ENCODE data around the gene POLD4.

POLD4 gene

DNA sequence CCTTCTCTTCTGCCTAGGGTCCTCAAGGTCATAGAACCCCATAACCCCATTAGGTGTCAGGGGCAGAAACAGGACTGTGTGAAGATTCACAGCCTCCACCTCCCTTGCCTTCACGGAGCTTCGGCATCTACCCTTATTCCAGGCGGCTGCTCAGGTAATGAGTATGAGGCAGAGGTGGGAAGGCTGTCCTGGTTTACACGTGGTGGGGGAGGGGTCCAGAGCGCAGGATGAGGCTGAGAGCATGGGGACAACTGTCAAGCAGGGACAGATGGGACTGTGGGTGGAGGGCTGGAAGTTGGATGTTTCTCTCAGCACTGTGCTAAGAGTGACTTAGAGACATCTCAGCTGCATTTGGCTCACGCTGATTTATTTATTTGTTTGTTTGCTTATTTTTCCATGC lies 34.2 kb upstream of the POLD4 start:
- no peak for DNase-seq (ENCODE audit: low spot score)

DNA sequence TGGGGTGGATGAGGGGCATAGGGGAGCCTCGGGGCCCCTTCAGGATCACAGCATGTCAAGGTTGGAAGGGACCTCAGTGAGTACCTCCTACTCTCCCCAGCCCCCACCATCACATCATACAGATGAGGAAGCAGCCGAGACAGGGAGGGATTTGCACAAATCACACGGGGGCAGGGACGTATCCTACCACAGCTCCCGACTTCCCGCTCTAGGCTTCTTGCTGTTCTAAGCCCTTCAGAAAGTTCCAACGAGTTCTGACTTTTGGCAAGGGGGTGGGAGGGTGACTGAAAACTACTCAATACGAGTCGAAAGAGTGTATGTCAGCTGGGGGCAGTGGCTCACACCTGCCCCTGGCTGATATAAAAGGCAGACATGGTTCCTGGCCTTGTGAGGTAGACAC lies 33.7 kb upstream of the POLD4 start:
- no peak for DNase-seq (ENCODE audit: low spot score)

DNA sequence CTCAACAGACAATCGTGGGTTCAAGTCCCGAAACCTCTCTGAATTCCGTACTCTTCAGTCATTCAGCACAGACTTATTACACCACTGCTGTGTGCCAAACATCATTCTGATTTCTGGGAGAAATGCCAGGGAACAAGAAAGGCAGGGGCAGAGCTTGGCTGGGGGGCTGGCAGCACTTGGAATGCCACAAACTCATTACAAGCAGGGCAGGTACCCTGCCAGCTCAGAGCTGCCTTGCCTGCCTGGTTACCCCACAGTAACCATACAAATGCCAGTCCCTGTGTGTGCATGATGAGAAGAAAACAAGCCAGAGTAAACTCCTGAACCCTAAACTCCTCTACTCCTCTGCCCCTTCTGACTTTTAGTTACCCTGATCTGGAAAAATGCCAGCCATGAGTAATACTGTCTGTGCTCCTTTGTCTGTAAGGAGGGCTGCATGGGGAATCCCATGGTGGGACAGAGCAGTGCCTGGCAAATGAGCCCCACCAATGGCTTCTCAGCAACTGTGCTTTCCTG lies 31.6 kb upstream of the POLD4 start:
- no peak for DNase-seq (ENCODE audit: low spot score)

DNA sequence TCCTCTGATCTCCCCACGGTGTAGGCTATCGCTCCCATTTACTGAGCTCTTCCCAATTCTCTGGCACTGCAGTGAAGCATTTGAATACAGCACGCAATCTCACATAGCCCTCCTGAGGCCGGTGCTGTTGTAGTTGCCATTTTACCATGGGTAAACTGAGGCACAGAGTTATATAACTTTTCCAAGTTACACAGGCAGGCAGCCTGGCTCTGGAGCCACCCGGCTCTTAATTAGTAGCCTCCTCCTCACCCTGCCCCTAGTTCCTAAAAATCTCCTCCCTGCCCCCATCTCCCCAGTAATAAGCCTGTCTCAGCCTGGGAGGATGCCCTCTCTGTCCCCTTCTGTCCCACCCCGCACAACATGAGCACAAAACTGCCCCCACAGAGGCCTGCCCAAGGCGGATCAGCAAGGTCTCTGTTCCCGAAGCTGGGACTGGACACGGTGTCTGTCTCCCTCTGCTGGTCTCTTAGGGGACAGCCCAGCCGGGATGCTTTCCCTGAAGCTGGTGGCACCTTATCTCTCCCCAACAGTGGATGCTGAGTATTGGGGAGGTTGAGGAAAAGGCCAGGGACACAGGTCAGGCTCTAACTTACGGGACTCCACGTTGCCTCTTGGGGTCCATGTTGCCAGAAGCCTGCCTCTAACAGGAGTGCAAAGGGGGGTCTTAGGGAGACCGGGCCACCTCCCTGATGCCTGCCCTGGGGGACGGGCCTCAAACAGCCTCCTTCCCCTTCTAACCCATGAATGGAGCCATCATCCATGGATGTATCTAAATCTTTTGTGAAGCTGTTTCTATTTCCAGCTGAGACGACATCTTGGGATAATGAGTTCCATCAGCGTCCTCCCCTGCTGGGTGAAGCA lies 29.2 kb upstream of the POLD4 start:
- peak; percentile 88 for DNase-seq (ENCODE audit: low spot score)

- no peak for DNase-seq (ENCODE audit: low spot score)
These were observed 28.1 kb upstream of the POLD4 start for GRCh38 chr11:67381244-67381972.

DNA sequence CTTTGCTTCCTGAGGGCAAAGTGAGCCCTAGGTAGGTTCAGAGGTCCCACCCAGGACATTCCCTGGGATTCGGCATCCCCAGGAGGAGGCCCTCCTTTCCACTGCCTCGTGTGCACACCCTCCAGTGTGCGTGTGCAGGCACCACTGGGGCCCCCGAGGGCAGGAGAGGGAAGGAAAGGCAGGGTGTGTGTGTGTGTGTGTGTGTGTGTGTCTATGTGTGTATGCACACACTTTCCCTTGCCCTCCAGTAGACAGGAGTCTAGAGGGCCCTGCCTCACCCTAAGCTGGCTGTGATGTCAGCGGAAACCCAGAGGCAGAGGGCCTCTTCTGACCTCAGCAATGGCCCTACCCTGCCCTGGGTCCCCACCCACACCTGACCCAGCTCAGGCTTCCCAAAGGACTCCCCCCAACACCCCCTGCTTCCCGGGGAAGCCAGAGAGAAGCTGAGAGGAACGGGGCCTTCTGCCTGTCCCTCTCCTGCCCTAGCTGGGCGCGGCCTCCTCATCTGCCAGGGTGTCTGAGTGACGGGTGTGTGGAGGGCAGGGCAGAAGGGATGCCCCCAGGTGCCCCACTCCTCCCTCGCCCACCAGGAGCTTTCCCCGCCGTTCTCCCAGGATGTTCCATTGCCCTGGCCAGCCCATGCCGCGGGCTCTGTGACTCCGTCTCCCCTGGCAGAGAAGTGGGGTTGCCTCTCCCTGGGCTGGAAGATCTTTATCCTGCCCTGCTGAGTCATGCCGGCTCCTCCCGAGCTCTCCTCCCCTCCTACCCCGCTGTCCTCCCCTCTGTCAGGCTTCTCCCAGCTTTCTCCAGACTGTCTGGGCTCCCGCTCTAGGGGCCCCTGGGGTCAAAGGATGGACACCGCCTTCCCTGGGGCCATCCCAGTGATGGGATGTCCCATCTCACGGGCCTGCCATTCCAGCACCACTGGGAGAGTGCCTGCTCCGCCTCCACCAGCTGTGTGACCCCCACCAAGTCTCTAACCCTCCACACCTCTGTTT lies 26.0 kb upstream of the POLD4 start:
- DNase-seq (ENCODE audit: low spot score) = no peak

DNA sequence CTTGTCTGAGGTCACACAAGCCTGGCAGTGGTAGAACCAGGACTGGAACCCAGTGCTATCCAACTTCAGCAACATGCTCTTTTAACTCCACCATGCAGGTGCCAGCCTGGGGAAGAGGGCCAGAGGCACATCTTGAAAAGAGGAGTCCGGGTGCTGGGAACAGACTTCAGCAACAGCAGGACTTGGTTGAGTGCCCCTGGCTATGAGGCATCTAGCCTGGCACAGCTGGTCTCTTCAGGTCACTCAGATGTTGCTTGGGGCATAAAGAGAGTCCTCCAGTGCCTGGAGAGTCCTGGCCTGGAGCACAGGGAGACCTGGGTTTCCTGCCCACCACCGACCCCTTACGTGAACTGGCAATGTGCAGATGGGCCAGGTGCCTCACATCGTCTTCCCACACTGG lies 25.2 kb upstream of the POLD4 start:
- DNase-seq (ENCODE audit: low spot score) = no peak

- DNase-seq (ENCODE audit: low spot score) = no peak
These were observed 23.8 kb upstream of the POLD4 start for GRCh38 chr11:67376873-67377808.

DNA sequence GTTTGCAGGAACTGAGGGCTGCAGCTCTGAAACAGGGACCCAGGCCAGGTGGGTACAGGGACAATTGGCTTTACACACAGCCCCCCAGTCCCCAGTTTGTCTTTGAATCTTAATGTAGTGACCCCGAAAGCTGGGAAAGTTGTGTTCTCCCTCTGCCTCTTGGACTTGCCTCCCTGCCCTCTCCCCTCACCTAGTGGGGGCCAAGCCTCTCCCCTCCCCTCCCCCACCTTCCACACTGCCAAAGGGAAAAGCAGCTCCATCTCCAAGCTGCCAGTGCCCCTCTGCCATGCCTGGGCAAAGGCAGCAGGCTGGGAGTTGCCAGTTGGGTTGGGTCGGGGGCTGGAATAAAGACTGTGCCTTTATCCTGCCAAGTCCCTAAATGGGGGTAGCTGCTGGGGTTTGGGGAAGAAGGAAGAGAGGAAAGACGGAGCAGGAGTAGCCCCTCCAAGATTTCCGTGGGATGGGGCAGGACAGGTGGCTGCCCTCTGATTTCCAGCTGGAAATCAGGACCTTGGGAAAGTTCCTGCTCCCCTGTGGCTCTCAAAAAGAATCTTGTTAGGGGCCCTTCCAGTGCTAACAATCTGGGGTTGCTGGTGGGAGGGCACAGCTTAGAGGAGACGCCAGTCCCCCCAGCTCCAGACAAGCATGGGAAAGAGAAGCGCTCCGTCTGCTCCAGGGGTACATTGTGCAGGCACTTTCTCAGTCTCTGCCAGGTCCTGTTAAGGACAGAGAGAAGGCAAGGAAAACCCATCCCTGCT lies 22.9 kb upstream of the POLD4 start:
- no peak for DNase-seq (ENCODE audit: low spot score)

DNA sequence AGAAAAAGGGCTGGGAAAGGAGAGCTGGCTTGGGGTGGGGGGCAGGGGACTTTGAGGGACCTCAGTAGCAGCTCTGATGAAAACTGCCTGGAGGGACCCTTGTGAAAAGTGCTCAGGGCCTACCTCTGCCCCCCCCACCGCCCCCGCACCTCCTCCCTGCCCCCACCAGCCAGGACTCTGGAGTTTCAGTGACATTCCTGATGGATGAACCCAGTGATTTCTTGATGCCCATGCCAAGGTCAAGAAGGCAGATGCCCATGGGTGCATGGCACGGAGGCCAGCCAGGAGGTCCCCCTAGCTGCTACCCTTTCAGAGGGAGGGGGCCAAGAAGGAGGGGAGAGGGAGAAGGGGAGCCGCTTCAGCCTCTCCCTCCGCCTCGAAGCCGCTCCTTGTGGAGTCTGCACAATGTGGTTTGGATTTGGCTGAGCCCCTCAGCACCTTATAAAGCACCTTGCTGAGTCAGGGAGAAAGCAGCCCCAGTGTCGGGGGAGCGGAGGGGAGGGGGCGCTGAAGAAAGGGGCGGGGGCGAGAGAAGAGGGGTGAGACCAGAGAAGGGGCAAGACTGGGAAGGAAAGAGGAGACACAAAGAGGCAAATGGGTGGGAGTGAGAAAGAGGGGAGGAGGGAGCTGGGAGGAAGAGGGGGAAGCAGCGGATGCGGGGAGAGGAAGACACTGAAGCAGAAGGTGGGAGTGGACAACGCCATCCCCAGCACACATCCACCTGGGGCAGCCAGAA lies 22.1 kb upstream of the POLD4 start:
- DNase-seq (ENCODE audit: low spot score) = no peak

GRCh38 chr11:67374571-67375281 lies 21.4 kb upstream of the POLD4 start:
- no peak for DNase-seq (ENCODE audit: low spot score)

- peak; percentile 84 for DNase-seq (ENCODE audit: low spot score)
These were observed 20.6 kb upstream of the POLD4 start for GRCh38 chr11:67373648-67374570.

GRCh38 chr11:67372993-67373647 lies 19.8 kb upstream of the POLD4 start, which contains the start of gene CLCF1:
TSS of gene CLCF1 (minus strand) at chr11:67373598. CDS start at chr11:67373539, 59 bp downstream.
- DNase-seq (ENCODE audit: low spot score) = no peak

DNA sequence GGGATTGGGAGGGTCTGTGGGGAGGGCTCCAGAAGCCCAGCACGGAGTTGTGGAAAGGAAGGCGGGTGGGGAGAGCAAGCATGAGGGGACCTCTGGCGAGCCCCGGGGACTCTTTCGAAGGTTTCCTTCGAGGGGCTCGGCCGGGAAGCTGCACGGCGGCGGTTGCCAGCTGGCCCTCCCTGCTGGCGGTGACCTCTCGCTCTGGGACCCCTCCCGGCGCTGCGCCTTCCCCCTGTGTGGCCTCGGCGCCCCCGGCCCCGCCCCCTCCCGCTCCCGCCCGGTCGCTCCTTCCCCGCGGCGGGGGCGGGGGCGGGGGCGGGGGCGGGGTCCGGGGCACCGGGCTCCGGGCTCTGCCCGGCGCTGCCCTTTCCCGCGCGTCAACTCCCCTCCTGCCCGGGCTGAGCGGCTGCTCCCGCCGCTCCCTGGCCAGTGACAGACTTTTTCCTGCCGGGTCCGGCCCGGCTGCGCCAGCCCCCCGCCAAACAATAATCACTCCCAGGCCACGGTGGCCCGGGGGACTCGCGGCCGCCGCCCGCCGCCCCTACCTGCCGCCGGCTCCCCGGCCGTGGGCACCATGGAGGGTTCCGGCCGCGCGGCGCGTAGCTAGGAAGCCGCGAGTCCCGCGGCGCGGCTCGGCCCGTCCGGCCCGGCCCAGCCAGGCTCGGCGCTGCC lies 19.1 kb upstream of the POLD4 start:
- DNase-seq (ENCODE audit: low spot score) = no peak

DNA sequence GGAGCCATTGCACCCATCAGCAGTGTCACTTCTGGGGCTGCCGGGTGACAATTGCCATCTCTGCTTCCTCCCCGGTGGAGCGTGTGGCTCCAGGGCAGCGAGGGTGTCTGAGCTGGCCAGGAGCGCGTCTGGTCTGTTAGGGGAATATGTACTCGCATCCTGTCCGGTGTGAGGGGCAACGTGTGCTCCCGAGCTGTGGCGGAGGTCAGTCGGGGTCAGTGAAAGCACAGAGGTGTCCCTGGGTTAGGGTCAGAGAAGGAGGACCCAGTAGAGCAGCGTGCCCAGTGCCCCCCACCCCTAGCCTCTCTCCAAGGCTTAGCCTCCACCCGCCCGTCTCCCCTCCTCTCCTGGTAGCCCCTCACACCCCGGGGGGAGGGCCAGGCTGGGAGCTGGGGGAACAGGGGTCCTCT lies 18.6 kb upstream of the POLD4 start:
- no peak for DNase-seq (ENCODE audit: low spot score)

DNA sequence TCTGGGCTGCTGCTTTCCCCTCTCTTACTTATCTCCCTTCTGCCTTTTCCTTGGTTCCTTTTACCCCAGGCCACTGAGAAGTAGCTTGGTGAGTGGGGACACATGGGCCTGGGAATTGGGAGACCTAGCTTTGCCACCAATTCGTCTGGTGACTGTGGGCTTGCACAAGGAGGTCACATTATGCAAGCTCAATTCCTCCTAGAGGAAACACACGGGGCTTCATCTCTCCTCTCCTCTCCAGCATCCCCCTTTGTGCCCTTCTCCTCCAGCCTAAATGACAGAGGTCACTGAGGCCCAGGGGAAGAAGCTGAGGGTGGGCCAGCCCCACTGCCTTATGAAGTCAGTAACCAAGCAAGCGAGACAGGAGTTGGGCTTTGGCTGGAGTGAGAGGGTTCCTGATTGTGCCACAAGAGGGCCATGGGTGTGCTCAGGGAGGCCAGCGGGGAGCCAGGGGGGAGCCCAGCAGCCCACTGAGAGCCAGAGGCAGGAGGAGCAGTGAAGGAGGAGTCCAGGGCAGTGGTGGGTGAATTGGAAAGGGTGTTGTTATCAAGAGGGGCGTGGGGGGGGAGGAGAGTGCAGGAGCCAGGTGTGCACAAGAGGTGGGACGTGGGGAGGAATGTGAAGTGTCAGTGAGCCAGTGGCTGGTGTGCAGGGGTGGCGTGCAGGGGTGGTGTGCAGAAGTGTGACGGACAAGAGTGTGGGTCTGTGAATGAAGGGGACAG lies 18.0 kb upstream of the POLD4 start:
- peak; percentile 31 for DNase-seq (ENCODE audit: low spot score)
